ENCODE results near the gene TPRN.

GRCh38 chr9:137216188-137216965 lies 15.8 kb upstream of the TPRN start:
- TF ChIP-seq POLR2A (IDR thresholded peaks at IDR 0.05) = no peak
- no peak for TF ChIP-seq CTCF (IDR thresholded peaks at IDR 0.05)
- no peak for TF ChIP-seq EP300 (IDR thresholded peaks at IDR 0.05)
